Measurements from ENCODE around the gene TTC13.

Gene TTC13

GRCh38 chr1:230950404-230950803, 28.3 kb downstream of the TTC13 start:
- TF ChIP-seq, protein P1, sequence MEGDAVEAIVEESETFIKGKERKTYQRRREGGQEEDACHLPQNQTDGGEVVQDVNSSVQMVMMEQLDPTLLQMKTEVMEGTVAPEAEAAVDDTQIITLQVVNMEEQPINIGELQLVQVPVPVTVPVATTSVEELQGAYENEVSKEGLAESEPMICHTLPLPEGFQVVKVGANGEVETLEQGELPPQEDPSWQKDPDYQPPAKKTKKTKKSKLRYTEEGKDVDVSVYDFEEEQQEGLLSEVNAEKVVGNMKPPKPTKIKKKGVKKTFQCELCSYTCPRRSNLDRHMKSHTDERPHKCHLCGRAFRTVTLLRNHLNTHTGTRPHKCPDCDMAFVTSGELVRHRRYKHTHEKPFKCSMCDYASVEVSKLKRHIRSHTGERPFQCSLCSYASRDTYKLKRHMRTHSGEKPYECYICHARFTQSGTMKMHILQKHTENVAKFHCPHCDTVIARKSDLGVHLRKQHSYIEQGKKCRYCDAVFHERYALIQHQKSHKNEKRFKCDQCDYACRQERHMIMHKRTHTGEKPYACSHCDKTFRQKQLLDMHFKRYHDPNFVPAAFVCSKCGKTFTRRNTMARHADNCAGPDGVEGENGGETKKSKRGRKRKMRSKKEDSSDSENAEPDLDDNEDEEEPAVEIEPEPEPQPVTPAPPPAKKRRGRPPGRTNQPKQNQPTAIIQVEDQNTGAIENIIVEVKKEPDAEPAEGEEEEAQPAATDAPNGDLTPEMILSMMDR (conservative IDR thresholded peaks at IDR 0.05; ENCODE audit: low read length) = no peak
- H3K4me3 ChIP-seq (ENCODE audit: low read length) = no peak overlapping the region
- DNase-seq (ENCODE audit: low read depth) = no peak

GRCh38 chr1:230948903-230949302, 29.8 kb downstream of the TTC13 start:
- TF ChIP-seq, protein P1 (conservative IDR thresholded peaks at IDR 0.05; ENCODE audit: low read length) = no peak
- no peak for DNase-seq (ENCODE audit: low read depth)
- no peak overlapping the region for H3K4me3 ChIP-seq (ENCODE audit: low read length)

- TF ChIP-seq, protein P1 (conservative IDR thresholded peaks at IDR 0.05; ENCODE audit: low read length) = no peak
- DNase-seq (ENCODE audit: low read depth) = no peak
- no peak overlapping the region for H3K4me3 ChIP-seq (ENCODE audit: low read length)
Measured at GRCh38 chr1:230948301-230948700, 30.4 kb downstream of the TTC13 start.

- no peak overlapping the region for H3K4me3 ChIP-seq (ENCODE audit: low read length)
- no peak for DNase-seq (ENCODE audit: low read depth)
- TF ChIP-seq, protein P1 (conservative IDR thresholded peaks at IDR 0.05; ENCODE audit: low read length) = no peak
Measured at GRCh38 chr1:230943048-230943593, 35.5 kb downstream of the TTC13 start.

DNA sequence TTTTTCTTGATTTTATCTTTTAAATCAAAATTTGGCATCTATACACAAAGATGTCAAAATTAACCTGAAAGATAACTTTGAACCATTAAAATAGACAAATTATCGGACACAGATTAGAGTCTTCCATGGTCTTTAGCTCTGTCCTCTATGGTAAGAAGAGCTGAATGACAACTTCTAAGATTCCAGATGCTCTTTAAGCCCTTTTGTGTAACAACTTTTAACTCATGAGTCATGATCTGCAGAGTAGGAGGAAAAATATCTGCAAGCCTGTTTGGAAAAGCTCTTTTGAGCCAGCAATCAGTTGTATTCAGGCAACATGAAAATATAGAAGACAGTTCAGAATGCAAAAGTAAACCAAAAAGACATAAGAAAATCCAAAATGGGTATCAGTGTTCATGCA, 37.8 kb downstream of the TTC13 start:
- no peak overlapping the region for H3K4me3 ChIP-seq (ENCODE audit: low read length)
- TF ChIP-seq, protein P1 (conservative IDR thresholded peaks at IDR 0.05; ENCODE audit: low read length) = no peak
- DNase-seq (ENCODE audit: low read depth) = peak; percentile 51

DNA sequence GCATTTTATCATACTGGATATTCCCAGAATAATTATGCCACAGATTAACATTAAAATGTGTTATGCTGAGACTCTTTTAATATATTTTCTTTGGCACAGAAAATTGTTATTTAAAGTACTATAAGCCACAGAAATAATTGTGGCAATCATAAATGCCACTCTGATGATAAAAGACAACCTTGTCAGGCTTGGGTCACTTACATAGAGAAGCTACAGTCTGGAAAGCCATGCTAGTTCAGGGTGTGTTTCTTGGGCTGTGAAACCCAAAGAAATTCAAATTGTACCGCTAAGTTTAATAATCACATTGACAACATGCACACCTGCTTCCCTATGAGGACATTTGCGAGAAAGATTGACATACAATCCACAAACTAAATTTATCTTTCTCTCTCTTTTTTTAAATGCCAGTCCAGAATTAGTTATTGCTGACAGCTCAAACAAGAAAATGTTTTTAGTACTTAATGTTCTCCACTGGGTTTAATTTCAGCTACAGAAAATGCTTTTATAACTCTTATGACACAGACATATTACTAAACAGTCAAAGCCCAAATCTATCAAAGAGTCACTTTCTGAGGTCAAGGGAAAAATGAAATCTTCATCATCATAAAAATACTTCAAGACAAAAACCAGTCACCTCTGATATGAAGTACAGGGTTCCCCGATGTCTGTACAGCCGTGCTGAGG, 38.7 kb downstream of the TTC13 start:
- H3K4me3 ChIP-seq (ENCODE audit: low read length) = no peak overlapping the region
- DNase-seq (ENCODE audit: low read depth) = no peak
- TF ChIP-seq, protein P1 (conservative IDR thresholded peaks at IDR 0.05; ENCODE audit: low read length) = no peak

- TF ChIP-seq, protein P1 (conservative IDR thresholded peaks at IDR 0.05; ENCODE audit: low read length) = no peak
- no peak overlapping the region for H3K4me3 ChIP-seq (ENCODE audit: low read length)
- no peak for DNase-seq (ENCODE audit: low read depth)
Measured at GRCh38 chr1:230938924-230939368, 39.7 kb downstream of the TTC13 start.
